Activated naive CD8-positive, alpha-beta T cell (primary cell): ENCODE data around the gene GID8.

Source experiments
- H3K27ac Mint-ChIP-seq: one replicate; pipeline ENCODE4 v1.8.0; 2021; ENCODE audit warnings: mixed read lengths
- H3K27me3 Mint-ChIP-seq: one replicate; pipeline ENCODE4 v1.8.0; 2021; ENCODE audit warnings: mixed read lengths
- H3K36me3 Mint-ChIP-seq: one replicate; pipeline ENCODE4 v1.8.0; 2021; ENCODE audit warnings: mixed read lengths
- H3K4me1 Mint-ChIP-seq: one replicate; pipeline ENCODE4 v1.8.0; 2021; ENCODE audit warnings: low read depth, mixed read lengths
- H3K4me3 Mint-ChIP-seq: one replicate; pipeline ENCODE4 v1.8.0; 2021; ENCODE audit warnings: mild to moderate bottlenecking, mixed read lengths
- H3K9me3 Mint-ChIP-seq: one replicate; pipeline ENCODE4 v1.8.0; 2021; ENCODE audit warnings: low read depth, mixed read lengths

Gene GID8

DNA sequence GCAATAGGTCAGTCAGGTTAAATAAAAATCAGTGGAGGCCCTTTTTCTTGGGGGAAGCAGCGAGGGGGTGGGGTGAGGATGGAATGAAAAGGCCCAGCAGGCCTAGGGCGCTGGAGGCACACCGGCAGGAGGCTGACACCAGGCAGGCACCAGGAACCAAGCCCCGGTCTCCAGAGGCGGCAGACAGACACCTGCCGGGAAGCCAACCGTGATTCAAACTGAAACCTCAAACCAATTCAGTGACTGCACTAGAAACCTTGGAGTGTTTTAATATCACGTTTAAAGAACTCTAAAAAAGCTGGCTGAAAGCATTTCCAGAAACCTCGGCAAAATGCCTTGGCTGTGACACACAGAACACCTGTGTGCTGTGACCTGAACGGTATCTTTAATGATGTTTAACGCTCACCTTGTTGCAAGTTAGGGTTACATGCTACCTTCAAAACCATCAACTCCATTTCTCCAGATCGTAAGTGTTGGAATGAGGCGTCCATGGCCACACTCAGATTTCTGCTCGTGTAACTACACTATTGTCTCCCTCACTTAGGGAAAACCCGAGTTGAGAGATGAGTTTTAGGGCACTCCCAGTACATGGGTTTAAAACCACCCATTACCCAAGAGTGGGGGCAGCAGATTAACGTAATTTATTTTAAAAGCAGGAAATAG is 38.8 kb upstream of the GID8 start:
- peaks cover 35% of the 10 kb centered on the region for H3K4me1 Mint-ChIP-seq
- no peaks in the 10 kb centered on the region for H3K27me3 Mint-ChIP-seq
- peak overlapping the region; percentile 66 for H3K27ac Mint-ChIP-seq
- H3K36me3 Mint-ChIP-seq = peaks cover 8% of the 10 kb centered on the region
- H3K9me3 Mint-ChIP-seq = no peaks in the 10 kb centered on the region
- H3K4me3 Mint-ChIP-seq = peak overlapping the region; percentile 70

DNA sequence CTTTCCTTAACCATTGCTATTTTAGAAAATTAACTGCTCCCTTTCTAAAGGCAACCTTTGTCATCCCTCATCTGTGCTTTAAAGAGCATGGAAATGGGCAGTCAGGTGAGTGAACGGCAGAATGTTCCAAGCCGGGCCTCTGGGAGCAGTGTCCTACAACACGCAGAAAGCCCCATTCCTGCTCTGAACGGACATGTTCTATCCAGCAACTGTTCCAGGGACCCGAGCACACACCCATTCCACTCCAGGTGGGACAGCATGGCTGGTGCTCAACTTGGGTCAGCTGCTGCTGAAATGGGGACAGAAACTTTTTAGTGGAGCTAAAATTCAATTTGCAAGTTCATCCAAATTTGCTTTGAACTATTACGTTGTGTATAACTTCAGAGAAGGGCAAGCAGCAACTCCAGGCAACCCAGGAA is 38.3 kb upstream of the GID8 start:
- Mint-ChIP-seq H3K9me3 (no peaks in the 10 kb centered on the region), H3K36me3 (peaks cover 5% of the 10 kb centered on the region), H3K27me3 (no peaks in the 10 kb centered on the region), H3K4me1 (peaks cover 37% of the 10 kb centered on the region), H3K27ac (no peak overlapping the region), H3K4me3 (no peak overlapping the region)

DNA sequence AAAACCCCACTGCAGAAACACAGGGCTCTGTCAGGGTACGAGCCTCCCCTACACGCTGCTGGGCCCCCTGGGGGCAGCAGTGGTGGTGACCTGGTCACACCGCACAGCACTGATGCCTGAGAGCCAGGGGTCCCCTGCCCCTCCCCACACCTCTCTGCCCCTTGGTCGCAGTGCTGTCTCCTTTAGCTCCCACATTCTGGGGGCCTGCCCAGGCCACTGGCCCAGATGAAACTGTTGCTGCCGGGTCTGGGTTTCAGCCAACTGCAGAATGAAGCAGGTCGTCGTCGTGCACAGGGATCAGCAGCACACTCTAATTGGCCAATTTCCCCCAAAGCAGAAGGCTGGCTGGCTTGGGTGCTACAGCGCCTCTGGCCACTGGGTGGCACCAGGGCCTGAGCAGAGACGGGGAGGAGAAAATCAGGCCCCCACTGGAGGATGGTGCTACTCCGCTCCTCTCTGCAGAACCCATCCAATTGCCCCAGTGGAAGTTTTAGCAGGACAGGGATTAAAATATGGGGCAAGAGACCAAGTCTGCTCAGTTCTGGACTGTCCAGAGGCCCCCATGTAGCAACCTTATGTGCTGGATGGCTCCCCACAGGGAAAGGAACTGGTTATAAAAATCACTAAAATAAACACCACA is 37.8 kb upstream of the GID8 start:
- H3K4me3 Mint-ChIP-seq = peak overlapping the region; percentile 70
- no peaks in the 10 kb centered on the region for H3K9me3 Mint-ChIP-seq
- H3K36me3 Mint-ChIP-seq = peaks cover 7% of the 10 kb centered on the region
- H3K27ac Mint-ChIP-seq = peak overlapping the region; percentile 88
- H3K4me1 Mint-ChIP-seq = peaks cover 37% of the 10 kb centered on the region
- H3K27me3 Mint-ChIP-seq = no peaks in the 10 kb centered on the region

DNA sequence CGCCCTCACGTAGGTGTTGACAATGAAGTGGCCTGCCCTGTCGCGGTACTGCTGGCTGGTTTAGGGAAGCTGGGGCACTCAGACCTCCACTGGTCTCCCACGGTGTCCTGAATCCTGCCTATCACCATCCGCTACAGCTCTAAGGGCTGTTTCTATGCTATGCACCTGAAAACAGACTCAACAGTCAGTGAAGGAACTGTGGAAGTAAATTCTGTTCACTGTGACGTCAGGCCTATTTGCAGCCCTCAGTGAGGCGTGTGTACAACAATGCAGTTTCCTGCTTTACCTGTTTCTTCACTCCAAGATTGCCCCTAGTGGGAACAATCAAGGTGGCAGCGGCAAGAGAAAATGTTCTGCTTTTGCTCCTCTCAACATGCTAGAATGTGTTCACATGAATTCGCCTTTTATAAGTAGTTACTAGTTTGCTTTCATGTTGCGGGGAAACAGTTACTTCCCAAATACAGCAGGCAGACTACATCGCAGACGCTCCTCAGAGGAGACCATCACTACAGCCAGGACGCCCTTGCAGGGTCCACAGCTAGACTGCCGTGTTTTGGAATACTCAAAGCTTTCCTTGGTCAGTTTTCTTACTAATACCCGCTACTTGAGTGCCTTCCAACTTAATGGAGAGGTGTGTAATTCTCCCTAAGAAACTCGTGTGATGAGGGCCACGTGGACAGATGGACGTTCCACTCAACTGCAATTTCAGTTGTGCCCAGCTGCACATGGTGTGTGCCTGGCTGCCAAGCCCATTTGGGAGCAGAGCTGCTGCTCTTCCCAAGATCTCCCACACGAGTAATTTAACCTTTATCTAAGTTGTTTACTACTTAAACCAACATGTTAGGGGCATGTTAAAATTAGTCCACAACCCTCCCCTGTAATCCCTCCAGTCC is 37.0 kb upstream of the GID8 start:
- Mint-ChIP-seq H3K4me3 (no peak overlapping the region), H3K4me1 (peaks cover 37% of the 10 kb centered on the region), H3K9me3 (no peaks in the 10 kb centered on the region), H3K27me3 (no peaks in the 10 kb centered on the region), H3K36me3 (peaks cover 5% of the 10 kb centered on the region), H3K27ac (peak overlapping the region; percentile 88)

DNA sequence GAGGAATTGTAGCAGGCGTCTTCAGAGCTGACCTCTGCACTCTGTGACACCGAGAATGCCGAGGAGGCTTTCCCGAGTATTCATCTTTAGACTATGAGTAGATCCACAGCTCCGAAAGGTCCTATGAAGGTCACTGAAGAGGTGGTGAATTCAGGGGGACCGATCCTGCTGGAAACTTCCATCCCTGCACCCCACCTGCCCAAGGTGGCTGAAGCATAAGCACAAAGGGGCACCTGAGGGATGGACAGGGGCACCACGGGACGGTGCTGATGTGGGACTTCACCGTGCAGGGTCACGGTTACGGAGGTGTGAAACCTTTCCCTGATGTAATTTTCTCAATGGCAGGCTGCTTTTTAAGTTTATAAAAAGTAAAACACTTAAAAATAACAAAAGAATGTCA is 36.1 kb upstream of the GID8 start:
- Mint-ChIP-seq H3K27me3 (no peaks in the 10 kb centered on the region), H3K27ac (no peak overlapping the region), H3K4me3 (no peak overlapping the region), H3K4me1 (peaks cover 37% of the 10 kb centered on the region), H3K9me3 (no peaks in the 10 kb centered on the region), H3K36me3 (peaks cover 4% of the 10 kb centered on the region)

DNA sequence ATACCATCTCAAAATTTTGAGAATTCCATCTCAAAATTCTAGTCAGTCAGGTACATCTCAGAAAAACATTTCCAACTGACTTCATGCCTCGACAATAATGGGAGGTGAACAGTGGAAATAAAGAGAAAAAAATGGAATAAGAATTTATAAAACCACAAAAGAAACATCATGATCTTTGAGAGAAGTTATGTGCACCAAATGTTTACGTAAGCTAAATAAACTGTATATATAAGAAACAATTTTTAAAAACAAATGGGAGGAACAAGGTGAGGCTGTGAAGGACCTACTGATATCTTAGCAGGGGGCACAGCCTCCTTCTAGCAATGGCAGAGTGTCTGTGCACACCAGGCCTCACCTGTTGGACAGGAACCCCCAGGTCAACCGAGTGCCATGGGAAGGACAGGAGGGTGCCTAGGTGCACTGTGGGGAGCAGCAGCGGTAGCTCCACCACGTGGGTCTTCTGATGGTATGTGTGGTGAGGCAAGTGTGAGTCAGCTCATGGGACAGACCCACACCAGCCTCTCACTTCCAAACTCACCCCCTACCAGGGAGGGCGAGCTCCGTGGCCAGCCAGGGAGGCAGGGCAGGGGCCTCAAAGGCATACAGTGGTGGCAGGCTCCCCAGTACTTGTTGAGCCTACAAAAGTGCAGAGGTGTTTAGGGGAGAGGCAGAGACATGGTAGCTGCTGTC is 34.9 kb upstream of the GID8 start:
- H3K9me3 Mint-ChIP-seq = no peaks in the 10 kb centered on the region
- peak overlapping the region; percentile 58 for H3K27ac Mint-ChIP-seq
- no peaks in the 10 kb centered on the region for H3K27me3 Mint-ChIP-seq
- peaks cover 39% of the 10 kb centered on the region for H3K4me1 Mint-ChIP-seq
- peaks cover 4% of the 10 kb centered on the region for H3K36me3 Mint-ChIP-seq
- H3K4me3 Mint-ChIP-seq = no peak overlapping the region

DNA sequence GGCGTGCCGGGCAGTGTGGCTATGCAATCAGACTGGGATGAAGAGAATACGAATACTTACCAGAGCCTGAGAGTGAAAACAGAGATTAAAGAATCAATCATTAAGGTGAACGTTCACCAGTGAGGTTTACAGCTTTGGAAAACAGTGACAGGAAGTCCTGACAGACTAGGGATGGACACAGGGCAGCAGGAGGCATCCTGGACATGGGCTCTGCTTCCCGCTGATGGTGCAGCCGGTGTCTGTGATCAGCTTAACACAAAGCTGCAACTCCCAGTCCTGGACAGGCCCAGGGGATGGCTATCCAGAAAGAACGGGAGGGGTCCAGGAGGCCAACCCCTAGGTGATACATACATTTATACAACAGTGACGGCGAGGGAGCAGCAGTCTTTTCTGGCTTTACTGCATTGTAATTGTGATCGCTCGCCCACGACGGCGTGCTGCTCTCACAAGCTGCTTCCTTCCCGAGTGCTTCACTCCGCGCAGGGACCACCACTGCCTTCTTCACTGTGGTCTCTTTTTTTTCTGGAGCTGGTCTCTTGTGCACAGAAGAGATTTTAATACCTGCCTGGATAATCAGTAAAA is 32.3 kb upstream of the GID8 start:
- peaks cover 4% of the 10 kb centered on the region for H3K36me3 Mint-ChIP-seq
- no peak overlapping the region for H3K4me3 Mint-ChIP-seq
- peaks cover 26% of the 10 kb centered on the region for H3K4me1 Mint-ChIP-seq
- H3K27me3 Mint-ChIP-seq = no peaks in the 10 kb centered on the region
- H3K27ac Mint-ChIP-seq = peak overlapping the region; percentile 4
- no peaks in the 10 kb centered on the region for H3K9me3 Mint-ChIP-seq

DNA sequence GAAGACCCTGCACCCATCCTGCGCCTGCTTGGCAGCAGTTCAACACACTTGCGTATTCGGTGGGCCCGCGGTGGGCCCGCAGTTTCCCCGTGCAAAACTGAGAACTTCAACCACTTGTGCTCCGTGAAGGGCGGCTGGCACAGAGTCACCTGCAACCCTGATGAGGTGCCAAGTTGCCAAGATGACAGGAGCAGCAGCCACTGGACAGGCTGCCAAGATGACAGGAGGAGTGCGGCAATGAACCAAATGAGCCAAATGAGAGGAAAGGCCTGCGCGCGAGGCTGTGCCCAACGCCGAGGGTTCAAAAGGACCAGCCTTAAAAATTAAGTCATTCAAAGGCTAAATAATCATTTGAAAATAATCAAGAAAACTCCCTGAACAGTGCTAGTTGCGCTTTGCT is 31.7 kb upstream of the GID8 start:
- H3K36me3 Mint-ChIP-seq = peaks cover 4% of the 10 kb centered on the region
- peaks cover 22% of the 10 kb centered on the region for H3K4me1 Mint-ChIP-seq
- H3K27me3 Mint-ChIP-seq = no peaks in the 10 kb centered on the region
- no peaks in the 10 kb centered on the region for H3K9me3 Mint-ChIP-seq
- no peak overlapping the region for H3K4me3 Mint-ChIP-seq
- H3K27ac Mint-ChIP-seq = peak overlapping the region; percentile 16

DNA sequence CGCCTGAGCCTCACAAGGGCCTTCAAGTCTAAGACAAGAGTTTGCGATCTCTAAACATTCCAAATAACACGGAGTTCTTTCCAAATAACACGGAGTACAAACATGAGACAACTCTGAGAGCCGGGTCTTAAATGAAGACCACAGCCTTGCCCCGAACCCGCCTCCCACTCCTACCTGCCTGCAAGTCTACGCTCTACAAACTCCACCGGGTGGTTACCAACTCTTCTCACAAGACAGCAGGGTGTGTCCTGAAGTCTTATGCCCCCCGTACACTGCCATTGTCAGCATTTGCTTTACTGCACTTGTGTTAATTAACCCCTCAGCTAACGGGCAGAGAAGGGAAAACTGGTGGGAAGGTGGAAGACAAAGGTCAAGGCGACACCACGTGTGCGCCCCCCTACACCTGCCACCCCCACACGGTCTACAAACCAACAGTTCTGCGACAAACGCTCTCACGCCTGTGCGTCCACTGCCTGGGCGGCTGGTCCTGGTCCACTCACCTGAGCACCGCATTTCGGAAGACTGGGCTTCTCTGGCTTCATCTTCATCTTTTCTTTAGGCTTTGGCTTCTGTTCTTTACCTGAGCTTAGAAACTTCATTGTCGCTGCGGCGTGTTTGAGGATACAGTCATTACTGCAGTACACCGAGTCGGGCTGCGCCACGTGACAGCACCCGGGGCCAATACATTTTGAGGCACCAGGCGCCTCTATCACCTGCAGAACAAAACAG is 31.1 kb upstream of the GID8 start:
- Mint-ChIP-seq H3K9me3 (no peaks in the 10 kb centered on the region), H3K4me1 (peaks cover 24% of the 10 kb centered on the region), H3K27ac (peak overlapping the region; percentile 16), H3K27me3 (no peaks in the 10 kb centered on the region), H3K36me3 (peaks cover 4% of the 10 kb centered on the region), H3K4me3 (no peak overlapping the region)

DNA sequence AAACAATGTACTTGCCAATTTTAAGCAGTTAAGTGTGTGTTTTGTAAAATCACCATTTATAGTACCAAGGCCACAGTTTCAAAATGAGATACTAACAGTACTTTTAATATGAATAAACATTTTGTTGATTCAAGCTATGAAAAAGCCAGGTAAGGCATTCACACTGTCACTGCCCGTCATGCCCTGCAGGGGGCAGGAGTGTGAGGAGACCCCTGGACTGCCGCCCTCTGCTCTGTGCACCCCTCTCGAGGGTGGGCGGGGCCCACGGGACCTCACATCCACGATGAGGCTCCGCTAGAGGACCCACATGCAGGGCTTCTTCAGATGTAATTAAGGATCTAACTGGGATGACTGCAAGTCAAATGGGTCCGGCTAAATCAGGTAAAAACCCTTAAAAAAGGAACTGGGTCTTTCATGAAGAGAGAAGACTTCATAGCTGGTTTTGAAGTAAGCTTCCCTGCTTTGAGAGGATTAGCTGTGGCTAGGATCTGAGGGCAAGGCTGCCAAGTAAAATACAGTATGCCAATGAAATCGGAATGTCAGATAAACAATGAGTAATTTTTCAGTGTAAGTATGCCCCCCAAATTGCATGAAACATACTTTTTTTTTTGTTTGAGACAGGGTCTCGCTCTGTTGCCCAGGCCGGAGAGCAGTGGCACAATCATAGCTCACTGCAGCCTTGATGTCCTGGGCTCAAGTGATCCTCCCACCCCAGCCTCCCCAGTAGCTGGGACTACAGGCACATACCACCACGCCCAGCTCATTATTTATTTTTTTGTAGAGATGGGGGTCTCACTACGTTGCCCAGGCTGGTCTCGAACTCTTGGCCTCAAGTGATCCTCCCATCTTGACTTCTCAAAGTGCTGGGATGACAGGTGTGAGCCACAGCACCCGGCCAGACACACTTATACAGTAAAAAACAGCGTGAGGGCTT is 30.3 kb upstream of the GID8 start:
- Mint-ChIP-seq H3K9me3 (no peaks in the 10 kb centered on the region), H3K27me3 (no peaks in the 10 kb centered on the region), H3K4me3 (no peak overlapping the region), H3K27ac (peak overlapping the region; percentile 62), H3K36me3 (peaks cover 4% of the 10 kb centered on the region), H3K4me1 (peaks cover 26% of the 10 kb centered on the region)

DNA sequence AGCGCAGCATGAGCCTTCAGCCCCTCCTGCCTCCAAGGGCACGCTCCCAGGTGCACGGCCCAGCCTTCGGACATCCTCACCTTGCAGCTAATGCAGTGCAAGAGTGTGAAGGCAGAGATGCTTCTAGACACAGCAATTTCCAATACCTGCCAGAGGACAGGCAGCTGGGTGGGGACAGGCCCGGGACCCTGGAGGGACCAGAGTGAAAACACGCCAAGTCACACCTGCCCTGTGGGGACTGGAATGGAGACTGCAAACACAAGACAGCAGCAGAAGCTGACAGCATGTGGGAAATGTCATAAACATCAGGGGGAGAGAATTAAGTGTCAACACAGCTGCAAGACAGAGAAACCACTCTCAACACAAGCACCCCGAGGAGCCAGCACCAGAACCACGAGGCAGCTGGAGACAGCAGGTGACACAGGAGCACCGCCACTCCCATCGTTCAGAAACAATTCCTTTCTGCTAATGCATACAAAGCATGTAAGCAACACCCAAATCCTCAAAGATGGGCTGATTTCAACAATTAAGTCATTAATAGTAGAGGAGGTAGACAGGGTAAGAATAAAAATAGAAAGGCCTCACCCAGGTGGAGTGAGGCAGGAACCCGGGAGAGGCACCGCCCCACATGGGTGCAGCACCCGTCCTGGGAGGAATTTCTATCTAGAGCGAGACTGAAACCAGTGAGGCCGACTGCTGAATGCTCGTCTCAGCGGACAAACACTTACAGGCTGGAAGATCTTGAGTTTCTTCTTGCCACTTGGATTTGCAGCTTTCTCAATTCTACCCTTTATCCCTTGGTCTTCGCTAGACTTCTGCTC is 28.8 kb upstream of the GID8 start:
- Mint-ChIP-seq H3K9me3 (no peaks in the 10 kb centered on the region), H3K27ac (peak overlapping the region; percentile 58), H3K27me3 (no peaks in the 10 kb centered on the region), H3K4me1 (peaks cover 34% of the 10 kb centered on the region), H3K36me3 (peaks cover 4% of the 10 kb centered on the region), H3K4me3 (no peak overlapping the region)

DNA sequence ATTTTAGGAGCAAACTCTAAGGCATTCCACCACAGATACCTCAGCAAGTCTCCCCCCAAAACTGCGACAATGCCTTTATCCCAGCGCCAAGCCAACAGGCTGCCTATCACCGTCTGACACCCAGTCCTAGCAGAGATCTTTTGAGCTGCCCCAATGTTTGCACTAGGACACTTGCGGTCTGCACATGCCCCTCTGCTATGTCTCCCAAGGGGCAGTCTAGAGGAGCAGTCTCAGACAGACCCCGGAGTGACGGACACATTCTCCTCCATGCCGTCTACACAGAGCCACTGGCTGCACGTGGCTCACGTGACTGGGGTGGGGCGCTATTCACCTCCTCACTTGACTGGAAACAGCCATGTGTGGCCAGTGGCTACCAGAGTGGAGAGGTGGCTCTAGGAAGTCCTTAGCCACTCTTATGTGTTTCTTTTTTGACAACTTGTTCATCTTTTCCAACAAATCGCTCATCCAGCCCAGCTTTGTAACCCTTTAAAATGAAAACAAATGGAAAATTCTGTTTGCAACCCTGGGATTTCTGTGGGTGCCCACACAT is 27.7 kb upstream of the GID8 start:
- H3K36me3 Mint-ChIP-seq = peaks cover 1% of the 10 kb centered on the region
- H3K4me1 Mint-ChIP-seq = peaks cover 42% of the 10 kb centered on the region
- H3K9me3 Mint-ChIP-seq = no peaks in the 10 kb centered on the region
- no peak overlapping the region for H3K4me3 Mint-ChIP-seq
- H3K27me3 Mint-ChIP-seq = no peaks in the 10 kb centered on the region
- H3K27ac Mint-ChIP-seq = no peak overlapping the region
